ENCODE data around the gene TIA1.

The TIA1 gene

DNA sequence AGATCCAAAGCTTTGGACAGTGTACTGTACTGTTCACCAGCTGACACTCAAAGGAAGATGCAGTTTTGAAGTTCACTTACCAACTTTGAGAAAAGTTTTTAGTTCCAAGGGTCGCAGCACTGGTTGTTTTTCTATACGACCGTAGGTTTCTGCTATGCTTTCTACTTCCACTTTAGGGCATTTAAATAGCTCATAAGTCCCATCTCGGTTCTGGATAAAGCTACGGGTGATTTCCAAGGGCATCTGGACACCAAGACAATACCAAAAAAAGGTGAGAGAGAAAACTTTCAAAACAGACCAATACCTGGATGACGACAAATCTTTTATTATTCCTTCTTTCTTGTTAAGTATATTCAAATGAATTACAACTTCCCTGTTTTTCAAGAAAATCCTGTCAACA is 87.9 kb downstream of the TIA1 start:
- DNase-seq (ENCODE audit: low read depth in 2 of 2), result no peak

All from fibroblast of skin of left biceps (primary cell).